SK-N-SH treated with all-trans-retinoic acid at 6 μM for 48 hours (cell line): ENCODE results near the gene CDC34.
A peak's percentile ranks its signal among the peaks of the same experiment; 100 is the strongest.

ENCODE experiments used
- ATAC-seq: fragments of 200-7000 bp; cut with Tn5 transposase; 3 replicates; pipeline ENCODE4 v1.9.1; 2020; ENCODE audit warnings: mild to moderate bottlenecking, moderate library complexity
- ARNTL ChIP-seq: fragments of 450-650 bp; formaldehyde crosslinking; IDR thresholded peaks from 2 replicates; pipeline ENCODE4 v1.5.0; 2020; ENCODE audit warnings: low read depth, mild to moderate bottlenecking, moderate library complexity, borderline replicate concordance
- BACH2 ChIP-seq: fragments of 250-450 bp; sonication (Bioruptor Pico); IDR thresholded peaks from 2 replicates; pipeline ENCODE4 v1.9.0; 2021; ENCODE audit warnings: mild to moderate bottlenecking, borderline replicate concordance
- CREB5 ChIP-seq: fragments of 250-450 bp; sonication (Bioruptor Pico); IDR thresholded peaks from 2 replicates; pipeline ENCODE4 v1.5.1; 2020; ENCODE audit warnings: low read depth, mild to moderate bottlenecking, moderate library complexity
- CSDC2 ChIP-seq: fragments of 250-450 bp; sonication (Bioruptor Pico); IDR thresholded peaks from 2 replicates; pipeline ENCODE4 v1.5.0; 2020; ENCODE audit warnings: mild to moderate bottlenecking, moderate library complexity
- CSRNP3 ChIP-seq: fragments of 250-450 bp; sonication (Bioruptor Pico); IDR thresholded peaks from 2 replicates; pipeline ENCODE4 v1.5.1; 2021; ENCODE audit warnings: mild to moderate bottlenecking, moderate library complexity
- ESRRG ChIP-seq: fragments of 250-450 bp; sonication (Bioruptor Pico); IDR thresholded peaks from 2 replicates; pipeline ENCODE4 v1.6.1; 2021; ENCODE audit warnings: mild to moderate bottlenecking
- GLIS3 ChIP-seq: fragments of 250-450 bp; sonication (Bioruptor Pico); IDR thresholded peaks from 2 replicates; pipeline ENCODE4 v1.5.0; 2020; ENCODE audit warnings: mild to moderate bottlenecking, moderate library complexity
- ISL1 ChIP-seq: fragments of 250-450 bp; sonication (Bioruptor Pico); IDR thresholded peaks from 2 replicates; pipeline ENCODE4 v2.1.2; 2022; ENCODE audit warnings: mild to moderate bottlenecking, moderate library complexity
- PATZ1 ChIP-seq: fragments of 250-450 bp; sonication (Bioruptor Pico); IDR thresholded peaks from 2 replicates; pipeline ENCODE4 v1.8.0; 2020; ENCODE audit warnings: mild to moderate bottlenecking, moderate library complexity, borderline replicate concordance
- POU6F1 ChIP-seq: fragments of 250-450 bp; sonication (Bioruptor Pico); IDR thresholded peaks from 2 replicates; pipeline ENCODE4 v1.8.0; 2021; ENCODE audit warnings: low read depth, mild to moderate bottlenecking, moderate library complexity, borderline replicate concordance
- SNAI2 ChIP-seq: fragments of 250-450 bp; sonication (Bioruptor Pico); IDR thresholded peaks from 2 replicates; pipeline ENCODE4 v1.5.0; 2020; ENCODE audit warnings: mild to moderate bottlenecking, moderate library complexity
- TCF4 ChIP-seq: fragments of 250-450 bp; sonication (Bioruptor Pico); IDR thresholded peaks from 2 replicates; pipeline ENCODE4 v1.8.0; 2021; ENCODE audit warnings: mild to moderate bottlenecking, moderate library complexity, borderline replicate concordance
- TOX ChIP-seq: fragments of 250-450 bp; sonication (Bioruptor Pico); IDR thresholded peaks from 2 replicates; pipeline ENCODE4 v1.8.0; 2021; ENCODE audit warnings: mild to moderate bottlenecking, moderate library complexity, borderline replicate concordance
- TSHZ2 ChIP-seq: fragments of 250-450 bp; sonication (Bioruptor Pico); IDR thresholded peaks from 2 replicates; pipeline ENCODE4 v1.5.0; 2020; ENCODE audit warnings: mild to moderate bottlenecking, moderate library complexity
- ZC3H10 ChIP-seq: fragments of 250-450 bp; sonication (Bioruptor Pico); IDR thresholded peaks from 2 replicates; pipeline ENCODE4 v1.5.1; 2021; ENCODE audit warnings: mild to moderate bottlenecking, moderate library complexity
- ZFP3 ChIP-seq: fragments of 250-450 bp; sonication (Bioruptor Pico); IDR thresholded peaks from 2 replicates; pipeline ENCODE4 v1.5.0; 2020; ENCODE audit warnings: mild to moderate bottlenecking, moderate library complexity
- ZNF565 ChIP-seq: fragments of 450-650 bp; formaldehyde crosslinking; conservative IDR thresholded peaks from 2 replicates; pipeline ENCODE4 v1.5.0; 2020; ENCODE audit warnings: low read depth, mild to moderate bottlenecking, moderate library complexity
- ZNF70 ChIP-seq: fragments of 450-650 bp; formaldehyde crosslinking; IDR thresholded peaks from 2 replicates; pipeline ENCODE4 v1.5.0; 2020; ENCODE audit warnings: mild to moderate bottlenecking, moderate library complexity
- ZNF8 ChIP-seq: fragments of 450-650 bp; formaldehyde crosslinking; IDR thresholded peaks from 2 replicates; pipeline ENCODE4 v1.5.0; 2020; ENCODE audit warnings: mild to moderate bottlenecking, moderate library complexity

CDC34 gene

GRCh38 chr19:531009-531752 lies 379 bp upstream of the CDC34 start (continued):
- no peak for TF ChIP-seq CSRNP3 (CRISPR knock-in tag)
- no peak for TF ChIP-seq CREB5 (CRISPR knock-in tag)
- TF ChIP-seq ZFP3 (CRISPR knock-in tag), result no peak
- no peak for TF ChIP-seq ZC3H10 (CRISPR knock-in tag)

- ATAC-seq, result peak; percentile 62
- TF ChIP-seq SNAI2 (CRISPR knock-in tag) (no peak), TOX (CRISPR knock-in tag) (no peak), BACH2 (CRISPR knock-in tag) (no peak), GLIS3 (no peak), CREB5 (CRISPR knock-in tag) (no peak), ESRRG (CRISPR knock-in tag) (no peak), ISL1 (CRISPR knock-in tag) (no peak), ARNTL (CRISPR knock-in tag) (no peak), PATZ1 (CRISPR knock-in tag) (no peak), POU6F1 (CRISPR knock-in tag) (no peak), CSDC2 (CRISPR knock-in tag) (no peak), ZNF70 (CRISPR knock-in tag) (no peak), ZNF8 (CRISPR knock-in tag) (no peak), TCF4 (CRISPR knock-in tag) (no peak), ZFP3 (CRISPR knock-in tag) (no peak), CSRNP3 (CRISPR knock-in tag) (no peak)
These were observed 1.2 kb downstream of the CDC34 start for GRCh38 chr19:532561-533363.

- TF ChIP-seq ZNF70 (CRISPR knock-in tag) (no peak), TOX (CRISPR knock-in tag) (no peak), GLIS3 (no peak), ZC3H10 (CRISPR knock-in tag) (no peak), ZNF565 (no peak), TSHZ2 (CRISPR knock-in tag) (no peak), SNAI2 (CRISPR knock-in tag) (no peak), PATZ1 (CRISPR knock-in tag) (no peak), BACH2 (CRISPR knock-in tag) (no peak), ARNTL (CRISPR knock-in tag) (no peak)
- ATAC-seq, result no peak
These were observed 2.0 kb downstream of the CDC34 start for GRCh38 chr19:533364-534058.
